Ishikawa (cell line): ENCODE data around the gene IFNAR2.

Experiments used
- CEBPB ChIP-seq: IDR thresholded peaks from 2 replicates; pipeline ENCODE4 v1.6.1; 2012
- CREB1 ChIP-seq: IDR thresholded peaks from 2 replicates; pipeline ENCODE4 v1.6.1; 2012; ENCODE audit warnings: low read depth
- EGR1 ChIP-seq: IDR thresholded peaks from 2 replicates; pipeline ENCODE4 v1.6.1; 2012
- EP300 ChIP-seq: IDR thresholded peaks from 2 replicates; pipeline ENCODE4 v1.6.1; 2012; ENCODE audit warnings: borderline replicate concordance
- FOXM1 ChIP-seq: IDR thresholded peaks from 2 replicates; pipeline ENCODE4 v1.6.1; 2012; ENCODE audit warnings: low read depth, borderline replicate concordance
- NFIC ChIP-seq: IDR thresholded peaks from 2 replicates; pipeline ENCODE4 v1.6.1; 2012
- RAD21 ChIP-seq: IDR thresholded peaks from 2 replicates; pipeline ENCODE4 v1.6.1; 2012; ENCODE audit warnings: low read depth
- TAF1 ChIP-seq: IDR thresholded peaks from 2 replicates; pipeline ENCODE4 v1.6.1; 2012; ENCODE audit warnings: low read depth, mild to moderate bottlenecking
- TCF12 ChIP-seq: IDR thresholded peaks from 2 replicates; pipeline ENCODE4 v1.6.1; 2012; ENCODE audit warnings: low read depth
- TEAD4 ChIP-seq: IDR thresholded peaks from 2 replicates; pipeline ENCODE4 v1.6.1; 2012
- YY1 ChIP-seq: IDR thresholded peaks from 2 replicates; pipeline ENCODE4 v1.6.1; 2012; ENCODE audit warnings: low read depth
- ZBTB7A ChIP-seq: IDR thresholded peaks from 2 replicates; pipeline ENCODE4 v1.6.1; 2012; ENCODE audit warnings: low read depth
- TF ChIP-seq, protein P1 (sequence below): IDR thresholded peaks from 2 replicates; pipeline ENCODE4 v1.6.1; 2012; ENCODE audit warnings: low read depth, mild to moderate bottlenecking
- TF ChIP-seq, protein P2 (sequence below): IDR thresholded peaks from 2 replicates; pipeline ENCODE4 v1.6.1; 2012
- TF ChIP-seq, protein P3 (sequence below): IDR thresholded peaks from 2 replicates; pipeline ENCODE4 v1.6.1; 2012

The IFNAR2 gene

DNA sequence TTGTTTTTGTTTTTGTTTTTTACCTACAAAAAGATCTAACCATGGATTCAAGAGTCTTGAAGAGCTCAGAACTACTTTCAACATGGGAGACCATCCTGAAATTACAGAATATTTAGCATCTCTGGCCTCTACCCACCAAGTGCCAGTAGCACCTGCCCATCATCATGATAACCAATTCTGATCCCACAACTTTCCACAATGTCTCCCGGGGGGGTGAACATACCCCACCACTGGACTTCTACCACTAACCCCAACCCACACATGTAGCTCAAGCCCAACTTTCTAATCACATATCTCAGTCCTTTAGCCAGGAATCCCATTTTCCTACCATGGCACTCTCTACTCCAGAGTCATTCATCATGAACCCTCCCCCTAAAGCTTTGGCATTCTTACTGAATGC lies 15.7 kb upstream of the IFNAR2 start:
- TF ChIP-seq EP300 = no peak
- no peak for TF ChIP-seq TAF1
- no peak for TF ChIP-seq ZBTB7A
- no peak for TF ChIP-seq CEBPB
- TF ChIP-seq YY1 = no peak
- TF ChIP-seq, protein P1, sequence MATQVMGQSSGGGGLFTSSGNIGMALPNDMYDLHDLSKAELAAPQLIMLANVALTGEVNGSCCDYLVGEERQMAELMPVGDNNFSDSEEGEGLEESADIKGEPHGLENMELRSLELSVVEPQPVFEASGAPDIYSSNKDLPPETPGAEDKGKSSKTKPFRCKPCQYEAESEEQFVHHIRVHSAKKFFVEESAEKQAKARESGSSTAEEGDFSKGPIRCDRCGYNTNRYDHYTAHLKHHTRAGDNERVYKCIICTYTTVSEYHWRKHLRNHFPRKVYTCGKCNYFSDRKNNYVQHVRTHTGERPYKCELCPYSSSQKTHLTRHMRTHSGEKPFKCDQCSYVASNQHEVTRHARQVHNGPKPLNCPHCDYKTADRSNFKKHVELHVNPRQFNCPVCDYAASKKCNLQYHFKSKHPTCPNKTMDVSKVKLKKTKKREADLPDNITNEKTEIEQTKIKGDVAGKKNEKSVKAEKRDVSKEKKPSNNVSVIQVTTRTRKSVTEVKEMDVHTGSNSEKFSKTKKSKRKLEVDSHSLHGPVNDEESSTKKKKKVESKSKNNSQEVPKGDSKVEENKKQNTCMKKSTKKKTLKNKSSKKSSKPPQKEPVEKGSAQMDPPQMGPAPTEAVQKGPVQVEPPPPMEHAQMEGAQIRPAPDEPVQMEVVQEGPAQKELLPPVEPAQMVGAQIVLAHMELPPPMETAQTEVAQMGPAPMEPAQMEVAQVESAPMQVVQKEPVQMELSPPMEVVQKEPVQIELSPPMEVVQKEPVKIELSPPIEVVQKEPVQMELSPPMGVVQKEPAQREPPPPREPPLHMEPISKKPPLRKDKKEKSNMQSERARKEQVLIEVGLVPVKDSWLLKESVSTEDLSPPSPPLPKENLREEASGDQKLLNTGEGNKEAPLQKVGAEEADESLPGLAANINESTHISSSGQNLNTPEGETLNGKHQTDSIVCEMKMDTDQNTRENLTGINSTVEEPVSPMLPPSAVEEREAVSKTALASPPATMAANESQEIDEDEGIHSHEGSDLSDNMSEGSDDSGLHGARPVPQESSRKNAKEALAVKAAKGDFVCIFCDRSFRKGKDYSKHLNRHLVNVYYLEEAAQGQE = no peak
- no peak for TF ChIP-seq TCF12

DNA sequence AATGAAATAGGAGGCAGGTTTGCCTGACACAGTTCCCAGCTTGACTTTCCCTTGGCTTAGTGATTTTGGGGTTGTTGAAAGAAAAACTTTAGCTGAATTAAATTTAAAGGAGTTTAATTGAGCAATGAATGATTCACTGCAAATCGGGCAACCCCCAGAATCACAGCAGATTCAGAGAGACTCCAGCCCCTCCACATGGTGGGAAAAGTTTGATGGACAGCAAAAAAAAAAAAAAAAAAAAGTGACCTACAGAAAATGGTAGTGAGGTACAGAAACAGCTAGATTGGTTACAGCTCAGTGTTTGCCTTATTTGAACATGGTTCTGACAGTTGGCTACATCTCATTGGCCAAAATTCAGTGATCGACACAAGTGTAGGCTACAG lies 12.6 kb upstream of the IFNAR2 start:
- TF ChIP-seq YY1 = no peak
- TF ChIP-seq, protein P1 = no peak
- TF ChIP-seq TAF1 = no peak
- no peak for TF ChIP-seq EGR1
- TF ChIP-seq TEAD4 = no peak
- TF ChIP-seq TCF12 = no peak
- no peak for TF ChIP-seq ZBTB7A
- TF ChIP-seq CEBPB = no peak
- no peak for TF ChIP-seq NFIC
- TF ChIP-seq, protein P2, sequence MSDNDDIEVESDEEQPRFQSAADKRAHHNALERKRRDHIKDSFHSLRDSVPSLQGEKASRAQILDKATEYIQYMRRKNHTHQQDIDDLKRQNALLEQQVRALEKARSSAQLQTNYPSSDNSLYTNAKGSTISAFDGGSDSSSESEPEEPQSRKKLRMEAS = no peak
- TF ChIP-seq, protein P3, sequence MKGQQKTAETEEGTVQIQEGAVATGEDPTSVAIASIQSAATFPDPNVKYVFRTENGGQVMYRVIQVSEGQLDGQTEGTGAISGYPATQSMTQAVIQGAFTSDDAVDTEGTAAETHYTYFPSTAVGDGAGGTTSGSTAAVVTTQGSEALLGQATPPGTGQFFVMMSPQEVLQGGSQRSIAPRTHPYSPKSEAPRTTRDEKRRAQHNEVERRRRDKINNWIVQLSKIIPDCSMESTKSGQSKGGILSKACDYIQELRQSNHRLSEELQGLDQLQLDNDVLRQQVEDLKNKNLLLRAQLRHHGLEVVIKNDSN = no peak
- TF ChIP-seq EP300 = no peak
- no peak for TF ChIP-seq CREB1
- TF ChIP-seq RAD21 = no peak
- TF ChIP-seq FOXM1 = no peak

DNA sequence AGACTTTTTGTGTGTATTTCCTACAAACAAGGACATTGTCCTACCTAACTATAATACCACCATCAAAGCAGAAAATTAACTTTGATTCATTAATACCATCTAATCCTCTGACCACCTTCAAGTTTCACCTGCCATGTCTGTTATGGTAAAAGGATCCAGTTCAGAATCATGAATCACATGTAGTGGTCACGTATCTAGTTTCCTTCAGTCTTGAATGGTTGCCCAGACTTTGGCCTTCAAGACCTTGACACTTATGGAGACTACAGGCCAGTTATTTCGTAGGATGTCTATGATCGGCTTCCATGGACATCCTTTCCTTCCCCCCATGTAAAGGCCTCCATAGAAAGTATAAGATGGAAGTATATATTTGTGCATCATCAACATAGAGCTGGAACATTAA lies 10.4 kb upstream of the IFNAR2 start:
- TF ChIP-seq, protein P2 = no peak
- TF ChIP-seq ZBTB7A = no peak
- TF ChIP-seq TAF1 = no peak

DNA sequence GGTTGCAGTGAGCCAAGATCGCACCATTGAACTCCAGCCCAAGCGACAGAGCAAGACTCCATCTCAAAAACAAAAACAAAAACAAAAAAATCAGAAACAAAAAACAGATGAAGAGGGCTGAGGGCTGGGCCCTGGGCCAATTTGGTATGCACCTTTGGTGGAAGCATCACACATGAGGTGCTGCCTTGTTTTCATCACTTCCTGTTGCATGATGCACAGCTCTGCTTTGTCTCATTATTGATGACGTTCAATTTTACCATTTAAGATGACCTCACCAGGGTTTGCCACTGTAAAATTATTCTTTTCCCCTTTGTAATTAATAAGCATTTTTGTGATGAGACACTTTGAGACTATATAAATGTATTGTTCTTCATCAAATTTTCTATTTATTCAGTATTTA lies 9.8 kb upstream of the IFNAR2 start:
- no peak for TF ChIP-seq ZBTB7A
- no peak for TF ChIP-seq FOXM1
- TF ChIP-seq, protein P2 = no peak
- no peak for TF ChIP-seq YY1
- TF ChIP-seq NFIC = no peak
- no peak for TF ChIP-seq TCF12
- TF ChIP-seq, protein P1 = no peak
- no peak for TF ChIP-seq TAF1
- no peak for TF ChIP-seq EGR1
- TF ChIP-seq EP300 = no peak

DNA sequence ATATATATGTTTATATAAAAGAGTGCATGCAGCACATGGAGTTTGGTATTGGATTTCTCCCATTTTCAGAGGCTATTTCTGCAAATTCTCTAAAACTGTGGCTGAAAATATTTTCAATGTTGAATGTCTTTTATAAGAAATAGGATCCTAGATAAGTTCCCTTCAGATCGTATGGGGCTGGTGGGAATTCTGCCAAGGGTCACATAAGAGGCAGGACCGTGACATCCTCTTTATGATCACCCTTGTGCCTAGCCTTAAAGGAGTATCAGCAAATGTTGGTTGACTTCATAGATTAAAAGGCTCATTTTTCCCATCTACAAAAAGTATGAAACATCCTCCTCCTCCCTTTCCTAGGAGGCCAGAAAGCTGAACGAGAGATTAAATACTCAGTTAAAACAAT lies 1.3 kb upstream of the IFNAR2 start:
- TF ChIP-seq, protein P3 = no peak
- TF ChIP-seq, protein P1 = no peak
- TF ChIP-seq TAF1 (no peak), YY1 (no peak), NFIC (no peak), CREB1 (no peak), CEBPB (no peak), TCF12 (no peak), EP300 (no peak), FOXM1 (no peak), TEAD4 (no peak), ZBTB7A (no peak), EGR1 (no peak), RAD21 (no peak)
- TF ChIP-seq, protein P2 = no peak
